H9 (cell line): ENCODE results near the gene CAMTA1. TPM values are rescaled to one million over a fixed set of nuclear protein-coding genes. Genes with fewer than 3 reads are reported as not detected.

Experiments used
- DNase-seq: peaks from one replicate; pipeline ENCODE4 v3.0.0-alpha.2; 2017
- H2AFZ ChIP-seq: one replicate; pipeline ENCODE4 v1.6.1; 2013; ENCODE audit warnings: mild to moderate bottlenecking, low read length, control low read depth, moderate library complexity
- H2AK5ac ChIP-seq: 2 replicates; pipeline ENCODE4 v1.6.1; 2013; ENCODE audit warnings: low read length, control low read depth, mixed read lengths; ENCODE audit not compliant: insufficient read length
- H2BK120ac ChIP-seq: one replicate; pipeline ENCODE4 v1.6.1; 2013; ENCODE audit warnings: low read depth, mild to moderate bottlenecking, low read length, control low read depth, inconsistent platforms; ENCODE audit not compliant: poor library complexity, severe bottlenecking
- H2BK12ac ChIP-seq: 2 replicates; pipeline ENCODE4 v1.6.1; 2013; ENCODE audit warnings: low read length, control low read depth, mixed read lengths, low read depth; ENCODE audit not compliant: insufficient read length
- H2BK15ac ChIP-seq: 2 replicates; pipeline ENCODE4 v1.6.1; 2013; ENCODE audit warnings: low read depth, low read length, control low read depth
- H2BK20ac ChIP-seq: one replicate; pipeline ENCODE4 v1.6.1; 2013; ENCODE audit warnings: low read depth, mild to moderate bottlenecking, low read length, control low read depth, inconsistent platforms; ENCODE audit not compliant: poor library complexity, severe bottlenecking
- H2BK5ac ChIP-seq: 2 replicates; pipeline ENCODE4 v1.6.1; 2013; ENCODE audit warnings: low read length, control low read depth, mixed read lengths; ENCODE audit not compliant: insufficient read length
- H3K14ac ChIP-seq: 2 replicates; pipeline ENCODE4 v1.6.1; 2013; ENCODE audit warnings: low read length, control low read depth; ENCODE audit not compliant: insufficient read depth
- H3K18ac ChIP-seq: 2 replicates; pipeline ENCODE4 v1.6.1; 2013; ENCODE audit warnings: low read depth, mild to moderate bottlenecking, mixed read lengths, low read length, control low read depth; ENCODE audit not compliant: insufficient read length
- H3K23ac ChIP-seq: 2 replicates; pipeline ENCODE4 v1.6.1; 2013; ENCODE audit warnings: low read length, control low read depth, mixed read lengths, low read depth; ENCODE audit not compliant: insufficient read length
- H3K23me2 ChIP-seq: 2 replicates; pipeline ENCODE4 v1.6.1; 2013; ENCODE audit warnings: low read depth, mild to moderate bottlenecking, mixed read lengths, low read length, control low read depth; ENCODE audit not compliant: insufficient read length, poor library complexity, severe bottlenecking
- H3K27ac ChIP-seq: 2 replicates; pipeline ENCODE4 v1.5.1; 2013; ENCODE audit warnings: low read length, control low read depth, mixed read lengths, low read depth; ENCODE audit not compliant: insufficient read length
- H3K27me3 ChIP-seq: 2 replicates; pipeline ENCODE4 v1.6.1; 2013; ENCODE audit warnings: low read length, control low read depth, inconsistent platforms; ENCODE audit not compliant: insufficient read depth
- H3K4ac ChIP-seq: 2 replicates; pipeline ENCODE4 v1.6.1; 2013; ENCODE audit warnings: low read depth, mild to moderate bottlenecking, control low read depth, inconsistent platforms, low read length, moderate library complexity
- H3K4me1 ChIP-seq: 2 replicates; pipeline ENCODE4 v1.6.1; 2013; ENCODE audit warnings: low read length, control low read depth, inconsistent platforms; ENCODE audit not compliant: insufficient read depth
- H3K4me2 ChIP-seq: 2 replicates; pipeline ENCODE4 v1.6.1; 2013; ENCODE audit warnings: low read length, control low read depth, mixed read lengths; ENCODE audit not compliant: insufficient read length, insufficient read depth
- H3K56ac ChIP-seq: 2 replicates; pipeline ENCODE4 v1.6.1; 2013; ENCODE audit warnings: low read depth, mild to moderate bottlenecking, mixed read lengths, low read length, control low read depth; ENCODE audit not compliant: insufficient read length
- H3K79me1 ChIP-seq: 2 replicates; pipeline ENCODE4 v1.6.1; 2013; ENCODE audit warnings: low read depth, mild to moderate bottlenecking, moderate library complexity, low read length, control low read depth, inconsistent platforms; ENCODE audit not compliant: insufficient read depth, poor library complexity, severe bottlenecking
- H3K79me2 ChIP-seq: 2 replicates; pipeline ENCODE4 v1.6.1; 2013; ENCODE audit warnings: low read length, control low read depth, inconsistent platforms; ENCODE audit not compliant: insufficient read depth
- H3K9ac ChIP-seq: 2 replicates; pipeline ENCODE4 v1.6.1; 2013; ENCODE audit warnings: low read length, control low read depth, mixed read lengths; ENCODE audit not compliant: insufficient read length; ENCODE audit errors: extremely low read depth
- H3K9me3 ChIP-seq: one replicate; pipeline ENCODE4 v1.6.1; 2013; ENCODE audit warnings: low read depth, low read length, inconsistent platforms; ENCODE audit not compliant: control insufficient read depth
- H3T11ph ChIP-seq: one replicate; pipeline ENCODE4 v1.6.1; 2013; ENCODE audit warnings: mild to moderate bottlenecking, low read length, control low read depth, inconsistent platforms
- H4K20me1 ChIP-seq: one replicate; pipeline ENCODE4 v1.6.1; 2013; ENCODE audit not compliant: control insufficient read depth, insufficient read length, insufficient read depth
- H4K5ac ChIP-seq: 2 replicates; pipeline ENCODE4 v1.6.1; 2013; ENCODE audit warnings: low read depth, mild to moderate bottlenecking, mixed read lengths, low read length, control low read depth; ENCODE audit not compliant: insufficient read length
- H4K8ac ChIP-seq: replicated peaks from 2 replicates; pipeline ENCODE4 v1.6.1; 2013; ENCODE audit warnings: low read length, control low read depth, mixed read lengths, low read depth; ENCODE audit not compliant: insufficient read length
- H4K91ac ChIP-seq: 2 replicates; pipeline ENCODE4 v1.6.1; 2013; ENCODE audit warnings: low read depth, mild to moderate bottlenecking, moderate library complexity, mixed read lengths, low read length, control low read depth; ENCODE audit not compliant: insufficient read length
- H3K27ac Mint-ChIP-seq, 3 experiments: 2 replicates in 2 of 3; 3 replicates in 1 of 3; pipeline ENCODE4 v1.8.0; 2020 to 2021; ENCODE audit warnings: mixed read lengths in 3 of 3, mild to moderate bottlenecking in 1 of 3, moderate library complexity in 1 of 3
- H3K27me3 Mint-ChIP-seq: 2 replicates; pipeline ENCODE4 v1.8.0; 2021; ENCODE audit warnings: low read depth, mild to moderate bottlenecking, moderate library complexity, mixed read lengths
- H3K36me3 Mint-ChIP-seq, 3 experiments: 2 replicates in 2 of 3; 3 replicates in 1 of 3; pipeline ENCODE4 v1.8.0; 2020 to 2021; ENCODE audit warnings: low read depth in 3 of 3, mixed read lengths in 3 of 3; ENCODE audit not compliant: insufficient read depth in 1 of 3
- H3K4me1 Mint-ChIP-seq, 2 experiments: 2 replicates each; pipeline ENCODE4 v1.8.0; 2020; ENCODE audit warnings: mixed read lengths in 2 of 2
- H3K4me3 Mint-ChIP-seq, 2 experiments: 2 replicates in 1 of 2; 3 replicates in 1 of 2; pipeline ENCODE4 v1.8.0; 2020 to 2021; ENCODE audit warnings: mild to moderate bottlenecking in 2 of 2, mixed read lengths in 2 of 2, moderate library complexity in 1 of 2
- H3K9me3 Mint-ChIP-seq, 2 experiments: 2 replicates in 1 of 2; 3 replicates in 1 of 2; pipeline ENCODE4 v1.8.0; 2020; ENCODE audit warnings: mild to moderate bottlenecking in 2 of 2, mixed read lengths in 2 of 2, moderate library complexity in 1 of 2
- CTCF ChIP-seq: fragments of 200-600 bp; sonication (generic); conservative IDR thresholded peaks from 3 replicates; pipeline ENCODE4 v1.8.0; 2021; ENCODE audit warnings: antibody characterized with exemption, mild to moderate bottlenecking
- WGBS: extraction: QIAGEN DNeasy Blood & Tissue Kit; methylation state at CpG from one replicate; pipeline ENCODE4 v1.1.7; 2013; ENCODE audit warnings: missing lambda C conversion rate, low lambda C conversion rate, mixed read lengths; ENCODE audit not compliant: insufficient read length; ENCODE audit errors: extremely low coverage; 5-methylcytosine and 5-hydroxymethylcytosine counted together
- total RNA-seq: library from RNA; stranded (reverse); gene quantifications from 2 replicates; pipeline ENCODE4 v1.2.1, GENCODE V29; 2021

CAMTA1 gene
- total RNA-seq, 1 experiment from 2014 or later = 115 TPM

- Mint-ChIP-seq H3K36me3 (peaks cover 30 to 38% (median 31%) of the 10 kb centered on the region in 3 experiments), H3K27me3 (no peaks in the 10 kb centered on the region), H3K4me3 (no peak overlapping the region), H3K9me3 (peaks cover 0 to 2% of the 10 kb centered on the region in 2 experiments; a peak in 2 of 5 replicates), H3K27ac (no peak overlapping the region), H3K4me1 (peaks cover 9 to 11% of the 10 kb centered on the region in 2 experiments)
- Histone ChIP-seq H2BK120ac (no peak overlapping the region), H4K8ac (no peak overlapping the region), H3K9ac (no peak overlapping the region), H3K9me3 (no peaks in the 10 kb centered on the region), H4K5ac (no peak overlapping the region), H2BK20ac (no peak overlapping the region), H3K4me1 (no peaks in the 10 kb centered on the region), H3K18ac (no peak overlapping the region), H3K23ac (no peak overlapping the region), H2AK5ac (no peak overlapping the region), H2AFZ (no peak overlapping the region), H3T11ph (no peak overlapping the region), H3K23me2 (no peaks in the 10 kb centered on the region), H3K79me1 (peaks cover 3% of the 10 kb centered on the region), H4K91ac (no peak overlapping the region), H3K14ac (no peak overlapping the region), H4K20me1 (no peaks in the 10 kb centered on the region), H3K4ac (no peak overlapping the region), H3K79me2 (no peaks in the 10 kb centered on the region; the same call in 1 of the 2 replicates), H3K27ac (no peak overlapping the region), H3K56ac (no peak overlapping the region), H3K27me3 (no peaks in the 10 kb centered on the region), H2BK12ac (no peak overlapping the region), H2BK15ac (no peak overlapping the region), H3K4me2 (no peak overlapping the region), H2BK5ac (no peak overlapping the region)
- no peak for DNase-seq
- WGBS = no CpG with 5 or more reads among the region's 4 CpGs
- no peak for TF ChIP-seq CTCF
These were observed 68.9 kb downstream of the CAMTA1 start for GRCh38 chr1:6854166-6854565.
